HG03103 (cell line): ENCODE measurements around the gene KCTD16.

Source experiments
- ATAC-seq: cut with Tn5 transposase; IDR thresholded peaks from one replicate; pipeline ENCODE4 v1.9.1; 2021; ENCODE audit warnings: low read depth; ENCODE audit not compliant: unreplicated experiment

KCTD16 gene

DNA sequence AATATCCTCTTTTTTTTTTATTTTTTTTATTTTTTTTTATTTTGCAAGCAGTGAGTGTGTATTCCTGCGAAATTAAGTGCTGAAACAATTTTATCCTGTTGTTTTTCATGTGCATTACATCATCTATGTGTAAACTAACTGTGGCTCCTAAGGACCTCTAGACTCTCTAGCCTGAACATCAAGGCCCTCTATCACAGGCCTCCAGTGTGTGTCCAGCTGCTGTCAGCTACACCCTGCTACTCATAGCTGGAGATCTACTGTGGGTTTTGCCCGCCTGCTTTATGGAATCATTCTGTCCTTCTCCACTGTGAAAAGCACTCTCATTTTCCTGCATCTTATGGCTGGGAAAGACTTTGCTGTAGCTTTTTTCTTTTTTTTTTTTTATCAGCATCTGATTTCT, 157.8 kb downstream of the KCTD16 start:
- ATAC-seq = no peak

DNA sequence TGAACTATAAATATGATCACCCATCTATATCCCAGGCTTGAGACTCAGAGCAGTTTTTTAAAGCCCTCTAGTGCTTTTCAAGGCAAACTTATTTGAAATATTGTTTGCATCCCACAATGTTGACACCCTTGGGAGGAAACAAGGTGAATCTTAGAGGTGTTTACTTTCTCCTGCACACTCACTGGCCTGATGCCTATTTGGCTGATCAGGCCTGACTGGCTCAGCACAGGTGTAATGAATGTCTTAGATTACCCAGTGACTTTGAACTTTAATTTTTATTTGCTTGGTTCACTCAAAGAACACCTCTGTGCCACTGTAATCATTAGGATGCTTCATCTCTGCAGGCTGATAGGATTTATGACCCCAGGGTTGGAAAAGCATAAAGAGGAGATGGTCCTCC, 158.3 kb downstream of the KCTD16 start:
- ATAC-seq = no peak

DNA sequence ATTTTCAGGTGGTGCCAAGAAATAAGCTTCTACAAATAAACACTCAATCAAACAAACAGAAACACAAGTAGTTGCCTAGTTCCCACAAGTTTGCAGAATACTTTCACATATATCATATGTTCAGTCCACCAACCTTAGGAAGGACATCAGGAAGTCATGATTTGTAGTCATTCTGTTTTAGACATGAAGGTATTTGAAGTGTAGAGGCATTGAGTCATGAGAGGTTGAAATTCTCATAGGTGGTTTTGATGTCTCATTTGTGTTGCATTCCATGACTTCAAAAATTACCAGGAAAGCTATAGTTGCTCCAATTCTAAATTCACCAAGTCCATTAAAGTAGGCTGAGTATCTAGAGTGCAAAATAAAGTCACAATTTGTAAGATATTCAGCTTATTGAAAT, 159.0 kb downstream of the KCTD16 start:
- no peak for ATAC-seq

DNA sequence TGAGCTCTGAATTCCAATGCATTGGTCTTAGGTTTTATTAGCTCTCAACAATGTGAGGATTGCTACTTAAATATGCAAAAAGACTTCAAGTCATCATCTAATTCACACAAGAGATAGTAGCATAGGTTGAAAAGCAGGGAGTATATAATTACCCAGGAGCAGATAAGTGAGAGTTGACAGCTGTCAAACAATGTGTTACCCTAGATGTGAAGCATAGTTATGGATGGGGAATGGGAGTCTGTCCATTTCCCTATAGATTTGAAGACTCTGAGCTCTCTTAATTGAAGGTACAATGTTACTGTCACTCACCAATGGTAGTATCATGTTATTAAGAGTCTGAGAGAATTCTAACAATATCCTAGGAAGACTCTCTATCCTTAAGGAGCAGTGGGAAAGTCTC, 160.7 kb downstream of the KCTD16 start:
- ATAC-seq = no peak

DNA sequence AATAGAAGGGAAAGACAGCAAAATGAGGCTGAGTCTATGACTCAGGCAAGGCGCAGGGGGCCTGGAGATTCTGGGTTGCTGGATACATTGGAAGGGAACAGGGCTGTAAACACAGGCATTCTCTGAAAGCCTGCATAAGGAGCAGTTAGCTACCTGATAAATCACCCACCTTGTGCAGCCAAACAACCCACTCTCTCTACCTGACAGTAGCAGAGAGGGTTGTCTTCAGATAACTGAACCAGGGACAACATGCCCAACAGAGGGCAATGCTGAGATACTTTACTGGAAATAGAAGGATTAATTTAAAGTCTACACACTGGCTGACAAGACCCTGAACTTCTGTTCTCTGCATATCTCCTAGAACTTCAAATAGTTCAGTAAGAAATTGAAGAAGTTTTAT, 161.6 kb downstream of the KCTD16 start:
- no peak for ATAC-seq

DNA sequence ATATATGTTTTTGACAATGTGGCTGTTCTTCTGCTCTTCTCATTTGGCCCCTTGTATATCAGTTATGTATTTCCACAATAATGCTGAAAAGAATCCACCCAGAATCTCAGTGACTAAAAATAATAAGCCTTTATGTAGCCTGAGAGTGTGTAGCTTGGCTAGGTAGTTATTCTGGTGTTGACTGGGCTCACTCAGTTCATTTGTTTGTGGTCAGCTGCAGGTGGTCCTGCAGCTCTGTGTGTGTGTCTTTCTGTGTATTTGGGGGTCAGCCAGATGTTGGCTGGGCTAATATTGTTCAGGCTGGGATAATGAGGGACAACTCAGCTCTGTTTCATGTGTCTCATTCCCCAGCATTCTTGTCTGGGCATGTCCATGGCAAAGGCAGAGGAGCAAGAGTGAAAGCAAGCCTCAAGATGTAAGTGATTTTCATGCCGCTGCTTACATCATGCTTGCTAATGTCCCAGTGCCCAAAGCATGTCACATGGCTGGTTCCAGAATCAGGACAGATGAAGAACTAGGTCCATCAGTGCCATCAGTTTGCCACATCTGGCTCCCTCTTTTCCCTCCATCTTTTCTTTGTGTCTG, 162.8 kb downstream of the KCTD16 start:
- ATAC-seq = no peak

DNA sequence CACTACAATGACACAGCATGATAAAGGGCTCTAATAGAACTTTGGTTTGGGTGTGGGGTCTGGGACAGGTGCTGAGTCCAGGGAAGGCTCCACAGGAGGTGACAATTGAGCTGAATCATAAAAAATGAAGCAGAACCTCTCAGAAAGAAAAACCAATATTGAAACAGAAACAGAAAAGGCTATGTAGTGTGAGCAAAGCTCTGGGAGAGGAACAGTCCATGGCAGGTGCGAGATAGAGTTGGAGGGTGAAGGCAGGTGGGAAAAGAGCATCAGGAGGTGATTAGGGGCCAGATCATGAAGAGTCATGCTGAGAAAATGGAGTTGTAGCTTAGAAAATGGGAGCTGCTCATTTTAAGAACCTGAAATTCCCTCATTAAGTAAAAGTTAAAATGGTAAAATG, 164.9 kb downstream of the KCTD16 start:
- ATAC-seq = no peak

DNA sequence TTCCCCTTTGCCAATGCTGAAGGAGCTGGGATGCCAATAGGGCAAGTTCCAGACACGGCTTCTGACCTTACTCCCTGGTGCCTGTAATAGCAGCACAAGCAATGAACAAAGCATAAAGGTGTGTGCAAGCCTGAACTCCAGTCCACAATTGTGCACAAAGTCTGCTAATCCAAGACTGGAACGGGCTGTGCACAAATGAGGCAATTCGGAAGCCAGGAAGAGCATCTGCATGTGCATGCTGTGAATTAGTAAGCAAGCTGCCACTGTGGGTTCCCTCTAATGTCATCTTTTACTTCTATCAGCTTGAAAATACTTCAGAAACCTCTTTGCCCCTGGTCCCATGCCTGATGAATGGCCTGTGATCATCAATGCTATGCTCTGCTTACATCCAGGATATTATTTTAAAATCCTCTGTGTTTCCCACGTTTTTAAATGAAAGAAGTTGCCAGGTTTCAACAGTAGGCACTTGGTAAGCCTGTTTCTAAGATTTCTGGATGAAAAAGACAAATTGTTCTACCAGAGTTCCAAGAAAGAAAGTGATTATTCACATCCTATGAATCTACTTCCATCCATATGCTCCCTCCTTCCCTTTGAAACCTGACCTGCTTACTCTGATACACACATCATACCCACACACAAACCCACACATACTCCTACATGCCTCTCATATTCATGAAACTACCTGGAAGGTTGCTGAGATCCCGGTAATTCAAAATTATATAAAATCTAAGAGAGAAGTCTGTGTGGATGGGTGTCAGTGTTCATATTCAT, 165.7 kb downstream of the KCTD16 start:
- no peak for ATAC-seq

DNA sequence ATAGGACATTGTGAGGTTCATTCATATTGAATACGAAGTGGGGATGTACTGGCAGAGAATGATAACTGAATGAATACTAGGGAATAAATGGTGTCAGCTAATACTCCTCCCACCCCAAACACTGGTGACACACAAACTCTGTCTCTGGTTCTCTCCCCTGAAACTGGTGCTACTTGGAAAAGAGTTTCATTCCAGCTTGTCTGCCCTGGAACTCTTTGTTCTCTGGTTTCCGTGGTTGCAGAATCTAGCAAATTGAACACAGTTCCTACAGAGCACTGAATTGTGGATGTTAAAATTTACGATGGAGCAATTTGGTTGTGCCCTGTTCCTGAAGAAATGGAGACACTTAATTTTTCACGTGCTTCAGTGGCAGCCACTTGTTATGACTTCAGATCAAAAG, 181.7 kb downstream of the KCTD16 start:
- ATAC-seq = no peak

DNA sequence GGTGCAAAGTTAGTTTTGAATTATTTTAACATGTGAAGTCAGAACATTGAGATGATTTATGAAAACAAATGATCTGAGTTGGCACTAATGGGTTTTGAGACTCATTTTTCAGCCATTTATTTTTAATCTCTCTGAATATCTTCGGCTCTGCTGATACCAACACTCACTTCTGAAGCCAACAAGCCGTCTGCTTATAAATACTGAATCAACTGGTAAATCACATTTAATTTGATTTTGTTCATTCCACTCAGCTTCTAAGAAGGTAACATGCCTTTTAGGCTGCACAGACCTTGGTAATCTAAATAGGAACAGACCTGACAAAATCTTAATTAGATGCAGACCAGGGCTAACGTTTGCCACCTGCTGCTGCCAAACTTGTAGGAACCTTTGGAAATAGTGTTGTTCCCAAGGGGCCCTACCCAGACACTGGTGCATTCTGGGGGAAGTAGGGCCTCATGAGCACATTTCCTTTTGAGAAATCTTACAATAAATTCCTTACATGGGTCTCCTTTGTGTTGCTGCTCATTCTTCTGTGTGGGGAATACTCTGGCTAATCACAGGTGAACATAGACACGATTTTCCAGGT, 182.2 kb downstream of the KCTD16 start:
- no peak for ATAC-seq

DNA sequence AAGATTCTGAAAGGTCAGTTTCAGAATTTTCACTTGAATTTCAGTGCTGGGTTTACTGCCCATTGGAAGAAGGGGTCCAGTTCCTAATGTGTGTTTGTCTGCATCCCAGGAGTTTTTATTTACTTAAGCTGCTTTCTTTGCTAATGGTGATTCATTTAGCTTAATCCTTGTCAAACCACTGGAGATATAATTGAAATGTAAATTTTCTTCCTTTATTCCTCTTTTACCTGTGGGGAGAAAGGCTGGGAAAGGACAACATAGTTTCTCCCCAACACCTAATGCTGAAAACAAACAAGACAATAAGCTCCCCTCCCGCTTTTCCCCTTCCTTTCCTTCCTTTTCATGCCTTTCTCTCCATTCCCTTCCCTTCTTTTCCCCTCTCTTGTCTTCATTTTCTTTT, 185.8 kb downstream of the KCTD16 start:
- ATAC-seq = no peak

DNA sequence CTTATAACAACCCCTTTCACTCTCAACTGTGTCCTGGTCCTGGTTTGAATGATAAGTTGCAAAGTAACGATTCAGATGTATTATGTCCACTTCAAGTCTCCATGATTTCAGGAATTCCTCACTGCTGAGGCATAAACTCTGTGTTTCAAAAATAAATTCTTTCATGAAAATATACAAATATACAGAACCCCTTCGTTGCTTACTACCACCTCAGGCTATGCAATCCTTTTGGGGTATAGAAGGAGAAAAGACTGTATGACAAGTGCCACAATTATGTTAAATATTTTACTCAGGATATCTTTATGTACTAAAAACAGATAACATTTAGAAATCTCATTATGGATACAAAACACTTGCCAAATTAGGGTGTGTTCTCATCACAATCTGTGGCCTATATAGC, 190.7 kb downstream of the KCTD16 start:
- ATAC-seq = no peak

DNA sequence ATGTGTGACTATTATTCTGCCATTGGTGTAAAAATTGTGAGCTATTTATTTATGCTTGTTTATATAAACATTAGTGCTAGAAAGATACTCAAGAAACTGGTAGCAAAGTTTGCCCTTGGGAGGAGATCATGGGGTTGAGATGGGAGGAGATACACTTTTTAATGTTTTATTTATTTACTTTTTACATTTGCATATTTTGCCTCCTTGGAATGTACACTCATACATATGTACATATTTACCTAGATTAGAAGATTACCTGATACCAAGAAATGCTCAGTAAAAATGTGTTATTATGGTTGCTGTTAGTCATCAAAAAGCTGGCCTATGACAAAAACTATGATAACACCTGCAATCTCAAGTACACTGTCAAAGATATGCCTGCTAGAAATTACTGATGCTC, 195.2 kb downstream of the KCTD16 start:
- no peak for ATAC-seq

DNA sequence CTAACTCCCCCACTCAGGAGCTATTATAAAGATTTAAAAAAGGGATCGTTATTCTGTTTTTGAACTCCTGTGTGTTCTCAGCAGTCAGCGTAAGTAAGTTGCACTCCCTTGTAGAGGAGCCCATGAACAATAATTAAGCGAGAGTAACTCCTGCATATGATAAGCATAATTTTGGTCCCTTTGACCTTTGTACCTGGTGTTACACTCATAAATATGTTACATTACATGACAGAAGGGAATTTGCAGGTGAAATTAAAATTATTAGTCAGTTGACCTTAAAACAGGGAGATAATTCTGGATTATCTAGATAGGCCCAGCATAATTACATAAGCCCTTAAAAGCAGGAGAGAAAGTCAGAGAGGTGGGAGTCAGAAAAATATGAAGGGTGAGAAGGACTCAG, 197.3 kb downstream of the KCTD16 start:
- no peak for ATAC-seq

DNA sequence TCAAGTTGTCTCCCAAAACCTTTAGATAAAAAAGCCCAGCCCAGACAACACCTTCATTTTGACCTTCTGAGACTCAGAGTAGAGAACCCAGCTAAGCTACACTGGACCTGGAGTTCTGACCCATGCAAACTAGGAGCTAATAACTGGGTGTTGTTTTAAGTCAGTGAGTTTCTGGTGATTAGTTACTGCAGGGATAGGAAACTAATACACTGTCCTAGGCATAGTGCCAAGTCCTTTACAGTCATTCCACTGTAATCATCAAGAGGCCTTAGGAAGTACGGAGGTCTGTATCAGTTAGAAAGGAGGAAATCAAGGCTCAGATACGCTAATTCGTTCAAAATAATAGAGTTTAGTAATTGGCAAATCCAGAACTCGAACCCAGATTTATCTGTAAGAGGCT, 197.9 kb downstream of the KCTD16 start:
- ATAC-seq = no peak

DNA sequence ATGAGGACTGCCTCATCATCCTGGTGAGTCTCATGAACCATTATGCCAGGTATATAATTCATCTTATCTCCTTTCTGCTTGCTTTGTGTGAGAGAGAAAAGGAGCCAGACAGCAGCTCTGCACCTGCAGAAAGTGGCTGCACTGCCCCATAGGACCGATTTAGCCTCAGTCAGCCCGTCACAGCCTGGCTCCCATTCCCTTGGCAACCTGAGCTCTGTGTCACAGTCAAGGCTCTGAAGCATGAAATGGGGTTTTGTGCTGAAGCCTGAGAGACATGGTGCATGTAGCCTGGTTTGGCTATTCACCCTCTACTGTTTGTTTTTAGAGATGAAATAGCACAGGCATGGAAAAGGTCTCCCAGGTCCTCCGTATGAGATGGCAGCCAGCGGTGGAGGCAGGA, 198.3 kb downstream of the KCTD16 start:
- peak; percentile 86 for ATAC-seq

DNA sequence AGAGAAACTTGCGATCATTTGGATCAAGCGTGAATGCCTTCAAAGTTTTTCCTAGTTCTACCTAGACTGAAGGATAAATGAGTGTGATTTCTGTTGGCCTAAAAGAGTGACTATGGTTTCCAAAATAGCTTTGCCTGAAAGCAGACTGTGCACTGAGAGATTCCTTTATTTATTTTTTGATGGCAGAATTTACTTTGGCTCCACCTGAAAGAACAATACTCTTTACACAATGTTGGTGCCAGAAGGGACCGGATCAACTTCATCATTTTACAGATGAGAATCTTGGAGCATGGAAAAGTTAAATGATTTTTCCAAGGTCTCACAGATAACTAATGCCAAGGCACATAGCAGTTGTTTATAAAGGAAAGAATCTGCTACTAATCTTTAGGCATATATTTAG, 199.6 kb downstream of the KCTD16 start:
- ATAC-seq = no peak

DNA sequence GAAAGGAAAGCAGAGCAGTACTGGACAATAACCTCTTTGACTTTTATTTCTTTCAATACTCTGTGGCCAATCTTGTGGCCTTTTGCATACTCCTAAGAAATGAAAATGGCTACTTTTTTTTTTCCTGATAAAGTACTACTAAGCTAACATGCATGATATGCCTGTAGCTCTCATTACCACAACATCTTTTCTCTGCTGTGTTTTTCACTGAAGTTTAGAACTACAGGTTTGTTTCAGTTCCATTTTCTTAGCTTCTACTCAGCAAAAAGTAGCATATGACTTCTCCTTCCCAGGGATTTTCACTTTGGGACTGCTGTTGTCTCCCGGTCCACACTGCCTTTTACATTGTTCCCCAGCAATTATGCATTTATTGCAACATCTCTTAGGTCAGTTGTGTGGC, 204.0 kb downstream of the KCTD16 start:
- no peak for ATAC-seq

DNA sequence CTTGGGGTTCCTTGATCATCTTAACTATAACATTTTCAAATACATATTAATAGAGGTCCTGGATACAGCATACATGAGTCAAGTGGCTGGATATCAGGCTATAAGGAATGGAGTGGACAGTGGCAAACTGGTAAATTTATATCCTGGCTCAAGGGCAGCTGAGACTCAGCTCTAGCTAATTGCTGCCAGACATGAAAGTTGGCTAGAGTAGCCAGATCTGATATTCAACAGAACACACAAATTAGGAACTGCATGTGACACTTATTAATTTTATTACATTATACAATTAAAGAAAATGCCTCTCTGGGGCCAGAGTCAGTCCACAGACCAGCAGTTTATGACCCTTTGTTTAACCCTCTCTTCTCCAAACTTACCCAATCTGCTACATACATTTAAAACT, 206.5 kb downstream of the KCTD16 start:
- no peak for ATAC-seq

DNA sequence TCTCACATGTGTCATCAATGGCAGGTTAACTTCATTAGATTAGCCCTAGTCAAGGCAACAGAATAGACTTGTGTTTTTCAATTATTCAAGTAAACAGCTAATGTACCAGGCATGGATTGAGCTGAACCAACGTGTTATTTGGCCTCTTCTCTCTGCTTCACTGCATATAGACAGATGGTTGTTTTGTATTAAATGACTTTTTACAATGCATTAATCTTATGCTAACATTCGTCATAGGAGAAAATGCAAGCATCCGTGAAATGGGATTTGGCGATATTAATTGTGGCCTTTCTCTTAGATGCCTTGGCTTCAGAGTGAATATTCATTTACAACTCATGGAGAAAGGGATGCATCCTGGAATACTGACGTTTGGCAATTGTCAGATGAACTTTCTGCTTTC, 208.0 kb downstream of the KCTD16 start:
- ATAC-seq = no peak

DNA sequence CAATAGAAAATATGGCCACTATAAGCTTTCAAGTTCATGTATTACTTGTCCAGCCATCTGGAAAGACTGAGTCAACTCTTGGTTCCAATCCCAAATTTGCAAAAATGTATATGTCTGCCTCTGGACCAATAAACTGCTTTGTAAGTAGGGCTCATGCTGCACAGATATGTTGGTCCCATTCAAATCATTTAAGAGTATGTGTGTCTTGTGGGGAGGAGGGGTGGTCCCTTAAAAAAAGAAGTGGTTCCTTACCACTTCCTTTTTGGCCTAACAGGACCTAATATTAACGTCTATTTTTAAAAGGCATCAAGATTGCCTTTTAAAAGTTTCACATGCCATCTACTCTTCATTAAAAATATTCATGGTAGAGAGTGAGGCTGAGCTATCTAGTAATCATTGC, 214.9 kb downstream of the KCTD16 start:
- ATAC-seq = no peak

DNA sequence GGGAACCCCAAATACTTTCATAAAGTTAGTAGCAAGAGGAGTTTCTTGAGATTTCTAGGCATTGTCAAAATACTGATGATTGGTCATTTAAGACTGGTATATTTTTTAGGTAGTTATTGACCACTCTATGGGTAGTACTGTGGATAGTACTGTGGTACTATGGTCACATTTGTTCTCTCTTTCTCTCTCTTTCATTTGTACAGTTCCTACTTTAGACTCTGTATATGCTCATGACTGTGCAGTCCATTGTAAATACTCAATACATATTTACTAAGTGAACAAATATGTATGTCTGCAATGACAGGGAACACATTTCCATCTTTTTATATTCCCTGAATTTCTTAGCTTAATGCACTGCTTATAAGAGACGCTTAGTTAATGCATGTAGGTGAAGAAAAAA, 215.6 kb downstream of the KCTD16 start:
- no peak for ATAC-seq
